Putamen (tissue), 1 donor: ENCODE measurements around the gene SPAAR.
"Not testable (repeated sequence)": the region's sequence is repeated elsewhere in the genome, so short reads cannot be mapped to it uniquely, and the experiment has no call there.

Experiments used
- DNase-seq: peaks from one replicate; pipeline ENCODE4 v3.0.0-alpha.2; 2016; ENCODE audit warnings: low spot score

SPAAR gene

DNA sequence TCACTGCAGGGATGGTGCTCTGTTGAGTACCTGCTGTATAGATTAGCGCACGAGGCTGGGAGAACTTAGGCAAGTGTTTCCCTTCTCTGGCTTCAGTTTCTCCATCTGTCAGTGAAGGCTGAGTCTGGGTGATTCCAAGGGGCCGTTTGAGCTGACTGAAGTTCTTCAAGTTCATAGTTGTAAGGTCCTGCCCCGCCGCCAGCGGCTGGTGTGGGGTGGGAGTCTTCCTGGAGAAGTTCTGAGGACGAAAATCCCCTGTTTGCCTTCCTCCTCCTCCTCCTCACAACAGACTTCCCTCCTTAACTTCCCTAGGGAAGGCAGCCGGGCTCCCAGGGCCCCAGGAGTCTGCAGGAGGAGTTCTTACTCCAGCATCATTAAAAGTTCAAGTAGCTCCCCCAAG is 5.0 kb upstream of the SPAAR start:
- DNase-seq: no peak

DNA sequence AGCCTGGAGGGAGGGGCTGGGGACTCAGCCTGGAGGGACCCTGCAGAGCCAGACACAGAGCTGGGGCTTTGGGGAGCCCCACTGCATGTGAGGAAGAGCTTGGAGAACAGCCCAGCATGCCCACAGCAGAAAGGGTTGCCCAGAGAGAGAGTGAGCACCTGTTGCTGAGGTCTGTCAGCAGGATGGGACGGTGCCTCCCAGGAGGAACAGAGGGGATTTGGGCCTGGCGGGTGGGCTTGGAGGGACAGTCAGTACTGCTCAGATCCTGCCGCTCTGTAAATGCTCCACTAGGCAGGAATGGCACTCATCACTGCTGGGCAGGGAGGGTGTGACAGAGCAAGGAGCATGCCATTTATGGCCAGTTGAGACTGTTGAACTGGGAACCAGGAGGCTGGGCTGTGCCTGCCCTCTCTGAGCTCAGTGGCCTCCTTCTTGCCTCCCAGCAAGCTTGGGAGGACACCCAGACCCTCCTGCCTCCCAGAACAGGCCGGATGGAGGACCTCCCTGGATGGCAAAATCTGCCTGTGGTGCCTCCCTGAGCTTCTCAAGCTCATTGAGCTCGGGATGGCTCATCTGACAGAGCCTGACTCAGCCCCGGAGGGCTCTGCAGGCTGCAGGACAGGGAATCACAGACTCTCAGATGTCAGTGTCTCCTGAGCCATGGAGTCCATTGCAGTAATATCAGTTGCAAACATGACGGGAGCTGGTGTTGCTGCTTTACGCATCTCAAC is 4.1 kb upstream of the SPAAR start:
- DNase-seq: no peak

DNA sequence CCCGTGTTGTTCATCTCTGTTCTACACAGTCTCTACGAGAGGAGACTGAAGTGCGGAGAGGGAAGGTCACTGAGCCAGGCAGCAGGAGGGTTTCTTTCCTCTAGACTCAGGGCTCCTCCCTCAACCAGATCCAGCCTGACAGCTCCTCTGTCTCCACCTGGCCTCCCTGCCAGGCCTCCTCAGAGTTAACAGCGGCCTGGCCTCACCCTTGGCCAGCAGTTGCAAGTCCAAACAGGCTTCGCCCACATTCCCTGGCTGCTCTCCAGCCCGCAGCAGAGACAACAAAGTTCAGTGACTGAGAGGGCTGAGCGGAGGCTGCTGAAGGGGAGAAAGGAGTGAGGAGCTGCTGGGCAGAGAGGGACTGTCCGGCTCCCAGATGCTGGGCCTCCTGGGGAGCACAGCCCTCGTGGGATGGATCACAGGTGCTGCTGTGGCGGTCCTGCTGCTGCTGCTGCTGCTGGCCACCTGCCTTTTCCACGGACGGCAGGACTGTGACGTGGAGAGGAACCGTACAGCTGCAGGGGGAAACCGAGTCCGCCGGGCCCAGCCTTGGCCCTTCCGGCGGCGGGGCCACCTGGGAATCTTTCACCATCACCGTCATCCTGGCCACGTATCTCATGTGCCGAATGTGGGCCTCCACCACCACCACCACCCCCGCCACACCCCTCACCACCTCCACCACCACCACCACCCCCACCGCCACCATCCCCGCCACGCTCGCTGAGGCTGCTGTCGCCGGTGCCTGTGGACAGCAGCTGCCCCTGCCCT is 3.2 kb upstream of the SPAAR start, which contains the start of gene HRCT1:
Gene HRCT1 (plus strand): TSS at position 291 of the 768 bp plus-strand sequence. CDS start 86 bp downstream, at position 377.
- peak; percentile 26 for DNase-seq

DNA sequence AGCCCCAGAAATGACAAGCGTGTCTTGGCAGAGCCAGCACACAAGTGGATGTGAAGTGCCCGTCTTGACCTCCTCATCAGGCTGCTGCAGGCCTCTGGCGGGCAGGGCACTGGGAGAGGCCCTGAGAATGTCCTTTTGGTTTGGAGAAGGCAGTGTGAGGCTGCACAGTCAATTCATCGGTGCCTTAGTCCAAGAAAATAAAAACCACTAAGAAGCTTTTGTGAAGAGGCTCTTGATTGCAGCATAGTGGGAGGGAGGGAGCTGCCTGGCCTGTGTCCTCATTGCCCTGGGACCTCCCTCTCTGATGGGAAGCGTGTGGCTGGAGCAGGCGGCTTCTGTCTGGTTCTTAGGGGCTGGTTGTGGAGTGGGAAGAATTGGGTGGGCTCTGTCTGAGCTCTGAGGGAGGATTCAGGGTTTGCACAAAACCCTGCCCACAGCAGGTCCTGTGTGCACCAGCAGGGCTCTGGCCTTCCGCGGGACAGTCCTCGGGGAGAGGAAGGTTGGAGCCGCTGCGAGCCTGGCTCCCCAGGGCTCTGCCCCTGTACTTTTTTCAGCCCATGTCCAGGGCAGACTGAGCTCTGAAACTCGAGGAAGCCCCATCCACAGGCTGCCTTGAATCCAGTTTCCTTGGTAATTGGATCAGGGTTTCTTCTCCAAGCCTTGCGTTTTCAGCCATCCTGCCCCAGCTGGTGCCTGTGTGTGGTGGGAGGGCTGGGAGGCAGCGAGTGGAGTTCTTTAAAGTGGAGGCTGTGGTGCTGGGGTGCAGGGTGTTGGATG is 2.2 kb upstream of the SPAAR start:
- DNase-seq: no peak

DNA sequence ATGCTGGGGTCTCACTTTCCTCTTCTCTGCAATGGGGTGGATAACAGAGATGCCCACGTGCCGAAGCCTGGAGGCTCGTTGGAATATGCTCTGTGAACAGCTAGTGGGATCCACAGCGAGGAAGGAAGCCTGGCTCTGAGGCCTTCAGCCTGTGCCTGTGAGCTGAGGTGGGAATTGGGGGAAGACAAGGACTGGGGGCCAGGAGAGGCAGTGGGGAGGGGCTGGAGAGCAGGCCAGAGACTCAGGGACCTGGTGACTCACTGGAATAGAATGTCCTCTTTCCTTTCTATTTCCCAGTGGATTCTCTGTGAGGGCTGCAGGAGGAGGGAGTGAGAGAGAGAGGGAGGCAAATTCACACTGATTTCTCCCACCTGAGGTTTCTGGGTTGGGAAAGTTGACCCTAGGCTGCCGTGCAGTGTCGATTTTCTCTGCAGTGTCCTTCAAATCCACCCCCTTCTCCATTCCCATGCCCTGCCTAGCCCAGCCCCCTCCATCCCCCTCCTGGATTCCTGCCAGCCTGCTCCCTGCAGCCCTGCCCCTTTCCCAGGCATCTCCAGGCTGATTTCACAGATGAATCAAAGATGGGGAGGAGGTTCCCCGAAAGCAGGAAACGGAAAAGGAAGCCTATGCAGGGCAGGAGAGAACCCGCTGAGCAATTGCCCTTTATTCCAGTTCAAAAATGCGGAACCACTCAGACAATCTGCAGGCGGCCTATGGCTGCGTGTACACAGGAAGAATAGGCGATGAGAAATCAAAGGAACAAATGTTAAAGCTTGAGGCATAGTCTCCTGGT is 1.4 kb upstream of the SPAAR start:
- no peak for DNase-seq

DNA sequence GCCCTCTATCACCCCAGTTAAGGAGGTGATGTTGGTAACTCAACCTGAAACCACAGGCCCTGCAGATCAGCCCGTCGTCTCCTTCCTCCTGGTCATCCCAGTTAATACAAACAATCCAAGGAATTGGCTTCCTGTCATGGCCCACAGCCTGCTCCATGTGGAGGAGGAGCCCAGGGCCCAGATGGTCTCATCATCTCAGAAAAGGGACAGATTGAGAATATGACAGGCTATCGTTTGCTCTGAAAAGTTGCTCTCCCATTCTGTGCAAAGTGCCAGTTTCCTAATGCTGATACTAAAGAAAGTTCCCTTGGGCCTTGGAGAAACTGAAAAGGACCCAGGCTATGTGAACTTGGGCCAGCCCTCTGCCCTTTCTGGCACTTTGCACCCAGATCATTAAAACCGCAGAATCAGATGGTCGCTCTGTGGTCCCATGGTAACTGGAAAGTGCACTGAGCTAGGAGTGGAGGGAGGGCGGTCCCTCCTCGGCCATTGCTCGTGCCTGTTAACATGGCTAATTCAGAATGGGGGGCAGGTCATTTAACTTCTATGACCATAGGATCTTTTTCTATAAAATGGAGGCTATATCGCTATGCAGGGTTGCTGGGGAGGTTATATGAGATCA is 675 bp upstream of the SPAAR start:
- DNase-seq: no peak

DNA sequence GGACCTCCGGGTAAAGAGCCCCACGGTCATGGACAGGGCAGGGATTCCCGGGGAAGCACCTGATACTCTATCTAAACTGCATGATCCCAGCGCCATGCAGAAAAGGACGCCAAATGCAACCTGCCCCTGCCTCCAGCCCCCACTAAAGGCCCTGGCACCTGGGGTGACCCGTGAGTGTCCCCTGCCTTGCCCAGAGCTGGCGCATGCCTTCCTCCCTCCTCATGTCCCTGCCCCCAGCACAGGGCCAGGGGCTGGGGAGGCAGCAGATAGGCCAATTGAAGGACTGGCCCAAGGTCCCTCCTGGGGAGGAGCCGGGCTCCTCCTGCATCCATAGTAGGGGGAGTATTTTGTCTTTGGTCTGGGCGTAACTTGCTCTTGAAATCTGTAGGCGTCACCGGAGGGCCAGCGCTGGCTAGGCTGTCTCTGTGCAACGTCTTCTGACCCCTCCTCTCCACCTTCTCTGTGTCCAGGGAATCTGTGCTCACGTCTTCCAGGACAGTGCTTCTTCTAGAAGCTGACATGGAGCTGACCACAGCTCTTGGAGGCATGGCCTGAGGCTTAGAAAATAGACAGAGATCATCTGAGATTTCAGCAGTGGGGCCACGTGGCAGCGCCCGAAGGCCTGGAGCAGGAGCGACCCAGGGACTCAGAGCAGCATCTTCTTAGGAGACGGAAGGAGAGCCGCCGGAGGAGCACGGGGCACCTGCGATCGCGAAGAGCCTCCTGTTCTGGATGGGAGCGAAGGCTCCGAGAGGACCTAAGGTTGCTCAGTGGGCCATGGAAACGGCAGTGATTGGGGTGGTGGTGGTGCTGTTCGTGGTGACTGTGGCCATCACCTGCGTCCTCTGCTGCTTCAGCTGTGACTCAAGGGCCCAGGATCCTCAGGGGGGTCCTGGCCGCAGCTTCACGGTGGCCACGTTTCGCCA is 660 bp downstream of the SPAAR start:
- DNase-seq: no peak

DNA sequence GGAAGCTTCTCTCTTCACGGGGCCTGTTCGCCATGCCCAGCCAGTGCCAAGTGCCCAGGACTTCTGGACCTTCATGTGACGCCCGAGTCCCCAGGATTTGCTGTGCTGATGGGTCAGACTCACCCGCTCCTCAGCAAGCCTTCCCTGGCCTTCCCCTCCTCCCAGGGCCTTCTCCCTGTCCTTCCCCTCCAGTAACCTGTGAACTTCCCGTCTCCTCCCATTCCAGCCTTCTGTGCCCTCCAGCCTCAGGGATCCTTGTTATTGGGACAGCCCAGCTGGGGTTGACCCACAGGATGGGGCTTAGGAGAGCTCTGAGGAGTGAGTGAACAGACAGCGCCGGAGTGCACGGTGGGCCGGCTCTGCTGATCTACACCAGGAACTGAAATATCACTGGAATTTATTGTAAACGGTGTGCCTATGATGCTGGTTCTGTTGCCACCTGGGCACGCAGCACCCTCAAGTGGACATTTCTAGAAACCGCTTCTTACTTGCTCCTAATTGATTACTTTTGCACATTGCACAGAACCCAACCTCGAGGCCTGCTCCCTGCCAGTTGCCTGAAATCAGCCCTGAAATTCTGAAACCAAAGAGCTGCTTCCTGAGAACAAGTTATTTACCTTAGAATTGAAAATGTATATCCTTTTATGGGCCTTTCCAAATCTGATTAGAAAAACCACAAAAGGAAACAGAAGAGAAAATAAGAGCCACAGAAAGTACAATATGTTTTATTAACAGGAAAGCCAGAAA is 1.5 kb downstream of the SPAAR start:
- no peak for DNase-seq

DNA sequence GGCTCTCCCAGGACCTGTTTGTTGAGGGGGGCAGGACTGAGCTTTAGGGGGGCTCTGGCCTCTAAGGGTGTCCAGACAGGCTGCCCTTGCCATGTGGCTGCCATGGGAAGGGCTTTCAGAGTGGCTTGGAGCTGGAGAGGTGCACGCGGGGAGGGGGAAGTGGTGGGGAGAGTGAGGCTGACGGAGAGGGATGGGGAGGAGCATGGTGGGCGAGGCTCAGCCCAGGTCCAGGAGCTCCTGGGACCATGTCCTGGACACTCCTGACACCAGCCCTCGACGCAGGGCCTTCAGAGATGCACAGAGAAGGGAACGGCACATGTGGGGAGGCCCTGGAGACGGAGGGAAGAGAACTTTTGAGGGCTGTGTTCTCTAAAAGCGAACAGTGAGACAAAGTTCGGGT is 2.4 kb downstream of the SPAAR start:
- no peak for DNase-seq

DNA sequence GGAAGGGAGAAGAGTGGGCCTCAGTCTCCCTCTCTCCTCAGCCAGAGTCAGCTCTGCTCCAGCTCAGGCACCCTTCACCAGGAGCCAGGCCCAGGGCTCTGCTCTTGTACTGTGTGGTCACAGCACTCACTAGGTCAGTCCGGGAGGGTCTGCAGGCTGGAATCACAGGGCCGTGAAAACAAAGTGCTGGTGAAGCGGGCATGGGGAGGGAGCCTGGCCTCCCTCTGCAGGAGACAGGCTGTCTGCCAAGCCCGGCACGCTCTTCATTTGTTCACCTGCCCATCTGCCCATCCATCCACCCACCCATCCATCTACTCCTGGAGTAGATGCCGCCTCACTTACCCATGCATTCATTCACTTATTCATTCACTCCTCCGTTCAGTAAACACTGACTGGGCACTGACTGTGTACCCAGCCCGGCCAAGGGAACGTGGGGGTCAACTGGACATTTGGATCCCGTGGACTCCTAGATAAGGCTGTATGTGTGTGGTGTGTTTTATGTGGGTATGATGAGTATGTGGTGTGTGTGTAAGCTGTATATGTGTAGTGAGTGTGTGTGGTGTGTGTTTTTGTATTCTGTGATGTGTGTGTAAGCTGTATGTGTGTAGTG is 3.6 kb downstream of the SPAAR start:
- no peak for DNase-seq

DNA sequence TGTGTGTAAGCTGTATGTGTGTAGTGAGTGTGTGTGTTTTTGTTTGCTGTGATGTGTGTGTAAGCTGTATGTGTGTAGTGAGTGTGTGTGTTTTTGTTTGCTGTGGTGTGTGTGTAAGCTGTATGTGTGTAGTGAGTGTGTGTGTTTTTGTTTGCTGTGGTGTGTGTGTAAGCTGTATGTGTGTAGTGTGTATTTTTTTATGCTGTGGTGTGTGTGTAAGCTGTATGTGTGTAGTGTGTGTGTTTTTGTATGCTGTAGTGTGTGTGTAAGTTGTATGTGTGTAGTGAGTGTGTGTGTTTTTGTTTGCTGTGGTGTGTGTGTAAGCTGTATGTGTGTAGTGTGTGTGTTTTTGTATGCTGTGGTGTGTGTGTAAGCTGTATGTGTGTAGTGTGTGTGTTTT is 4.1 kb downstream of the SPAAR start:
- DNase-seq: not testable (repeated sequence)

DNA sequence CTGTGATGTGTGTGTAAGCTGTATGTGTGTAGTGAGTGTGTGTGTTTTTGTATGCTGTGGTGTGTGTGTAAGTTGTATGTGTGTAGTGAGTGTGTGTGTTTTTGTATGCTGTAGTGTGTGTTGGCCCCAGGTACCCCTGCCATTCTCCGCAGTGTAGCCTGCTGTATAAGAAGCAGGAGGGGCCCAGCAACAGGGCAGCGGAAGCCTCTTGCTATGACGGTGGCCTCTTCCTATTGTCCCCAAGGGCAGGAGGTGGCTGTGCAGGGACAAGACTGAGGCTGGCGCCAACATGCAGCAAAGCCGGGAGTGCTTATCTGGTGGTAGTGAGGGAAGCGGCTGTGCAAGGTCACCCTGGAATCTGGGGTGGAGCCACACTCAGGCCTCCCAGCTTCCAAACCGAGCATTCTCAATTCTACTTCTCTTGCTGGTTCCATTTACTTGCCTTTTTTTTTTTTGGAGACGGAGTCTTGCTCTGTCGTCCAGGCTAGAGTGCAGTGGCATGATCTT is 5.1 kb downstream of the SPAAR start:
- DNase-seq: no peak

DNA sequence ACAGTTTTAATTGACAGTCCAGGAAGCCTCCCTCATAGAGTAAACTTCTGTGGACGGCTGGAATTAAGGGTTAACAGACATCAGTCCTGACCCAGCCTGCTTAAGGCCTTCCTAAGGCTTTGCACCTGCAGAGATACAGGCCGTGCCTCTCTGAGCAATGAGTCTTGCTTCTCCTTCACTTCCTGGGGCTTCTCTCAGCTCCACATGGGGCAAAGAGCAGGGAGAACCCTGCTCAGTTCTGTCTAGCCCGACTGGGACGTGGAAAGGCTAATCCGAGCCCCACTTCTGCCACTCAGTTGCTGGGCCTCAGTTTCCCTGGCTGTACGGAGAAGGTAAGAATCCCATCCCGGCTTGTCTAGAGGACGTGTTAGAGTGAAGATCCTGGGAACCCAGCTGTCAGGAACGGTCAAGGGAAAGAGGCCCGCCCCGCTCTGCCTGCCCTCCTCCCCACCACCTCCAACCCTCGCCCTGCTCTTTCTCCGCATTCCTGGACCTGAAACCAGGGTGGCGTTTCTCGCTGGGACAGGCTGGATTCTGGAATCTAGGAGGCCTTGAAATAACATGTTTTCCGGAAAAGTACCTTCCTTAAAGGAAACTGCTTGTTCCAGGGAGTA is 6.5 kb downstream of the SPAAR start:
- DNase-seq: no peak

DNA sequence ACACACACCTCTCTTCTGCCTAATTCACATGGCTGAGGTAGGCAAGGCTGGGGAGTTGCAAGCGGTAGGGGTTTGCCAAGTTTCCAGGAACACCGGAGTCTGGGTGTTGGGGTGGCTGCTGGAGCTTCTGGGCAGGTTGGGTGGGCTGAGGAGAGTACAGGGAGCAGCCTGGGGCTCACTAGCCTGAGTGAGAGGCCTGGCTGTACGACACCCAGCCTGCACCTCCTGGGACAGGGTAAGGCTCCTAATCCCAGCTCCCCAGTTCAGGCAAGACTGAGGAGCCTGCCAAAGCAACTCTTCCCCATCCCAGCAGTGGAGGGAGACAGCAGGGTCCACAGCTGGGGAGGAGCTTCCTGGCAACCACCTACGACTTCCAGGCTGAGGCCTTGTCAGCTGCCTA is 8.0 kb downstream of the SPAAR start:
- DNase-seq: no peak

DNA sequence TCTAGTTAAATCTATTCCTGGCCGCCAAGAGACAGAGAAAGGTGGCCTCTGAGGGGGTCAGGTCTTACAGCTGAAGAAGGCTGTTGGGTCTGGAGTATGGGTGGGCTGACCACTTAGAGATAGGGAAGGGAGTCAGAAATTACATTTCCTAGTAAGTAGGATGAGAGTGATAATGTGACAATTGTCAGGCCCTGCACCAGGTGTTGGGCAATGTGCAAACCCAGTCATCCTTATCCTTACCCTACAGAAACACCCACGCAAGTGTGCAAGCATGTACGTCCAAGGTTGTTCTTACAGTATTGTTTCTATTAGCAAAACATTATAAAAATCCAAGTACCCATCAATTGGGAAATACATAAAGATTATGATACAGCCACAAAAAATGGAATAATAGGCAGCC is 9.5 kb downstream of the SPAAR start:
- DNase-seq: no peak

DNA sequence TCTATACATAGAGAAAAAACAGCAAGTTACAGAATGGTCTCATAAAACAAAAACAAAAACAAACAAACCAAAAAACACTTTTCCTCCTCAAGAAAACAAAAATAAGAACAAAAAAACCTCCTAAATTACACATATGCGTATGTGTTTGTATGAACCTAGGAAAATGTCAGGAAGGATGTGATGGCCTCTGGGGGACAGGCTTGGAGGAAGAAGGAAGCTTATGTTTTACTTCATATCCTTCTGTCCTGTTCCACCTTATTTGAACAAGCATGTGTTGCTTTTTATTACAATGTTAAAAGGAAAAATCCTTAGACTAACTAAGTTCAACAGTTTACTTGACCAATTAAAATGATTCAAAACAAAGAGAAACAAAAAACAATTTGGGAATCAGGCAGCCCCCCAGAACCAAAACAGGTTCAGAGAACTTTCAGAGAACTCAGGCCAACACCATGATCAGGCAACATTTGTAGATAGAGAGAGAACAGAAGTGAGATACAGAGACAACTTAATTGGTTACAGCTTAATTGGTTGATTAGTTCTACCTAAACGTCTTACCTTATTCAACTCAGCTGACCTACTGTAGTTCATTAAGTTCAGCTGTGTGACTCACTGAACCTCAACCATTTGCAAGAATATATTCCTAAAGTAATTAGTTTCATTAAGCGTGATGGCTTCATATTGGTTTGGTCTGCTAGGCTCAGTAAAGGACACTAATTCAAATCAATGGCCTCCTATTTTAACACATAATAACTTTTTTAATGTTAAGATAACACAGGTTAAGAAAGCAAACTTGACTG is 10.1 kb downstream of the SPAAR start:
- no peak for DNase-seq

DNA sequence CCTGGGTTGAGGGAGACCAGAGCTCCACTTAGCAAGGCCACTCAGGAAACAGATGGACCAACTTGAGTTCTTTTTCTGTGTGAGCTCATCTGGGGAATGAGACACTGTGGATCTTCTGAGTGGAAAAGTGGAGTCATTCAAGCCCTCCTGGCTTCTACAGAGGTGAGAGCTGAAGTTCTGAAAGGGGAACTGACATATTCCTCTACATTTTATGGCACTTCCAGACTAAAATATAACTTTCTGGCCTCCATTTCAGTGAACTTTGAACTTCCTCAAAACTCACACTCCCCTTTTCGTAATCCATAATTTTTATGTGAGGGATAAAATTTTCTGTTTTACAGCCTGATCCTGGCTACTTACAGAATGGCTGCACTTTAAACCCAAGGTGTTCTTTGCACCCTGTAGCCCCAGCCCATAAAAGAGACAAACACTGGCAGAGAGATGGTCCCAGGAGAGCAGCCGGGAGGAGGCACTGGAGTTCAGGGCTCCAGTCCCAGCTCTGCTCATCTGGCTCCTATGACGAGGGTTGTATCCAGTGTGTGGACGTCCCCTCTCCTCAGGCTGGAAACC is 10.8 kb downstream of the SPAAR start:
- no peak for DNase-seq

DNA sequence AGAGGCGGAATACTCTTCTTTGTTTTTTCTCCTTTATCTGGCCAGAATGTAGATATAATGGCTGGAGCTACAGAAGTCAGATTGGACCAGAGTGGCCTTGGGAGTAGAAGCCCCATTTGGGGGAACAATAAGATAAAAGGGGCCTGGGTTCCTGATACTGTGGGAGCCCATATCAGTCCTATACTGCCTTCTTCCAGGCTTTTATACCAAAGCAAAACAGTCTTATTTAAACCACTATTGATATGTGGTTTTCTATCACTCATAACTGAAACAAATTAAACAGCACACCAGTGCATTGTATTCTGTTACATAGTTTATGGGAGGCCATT is 14.3 kb downstream of the SPAAR start:
- no peak for DNase-seq
